WTC11 (cell line): ENCODE data around the gene TMEM158. TPM values are rescaled to one million over a fixed set of nuclear protein-coding genes. Genes with fewer than 3 reads are reported as not detected.

Experiments used
- ATAC-seq: fragments of 200-7000 bp; cut with Tn5 transposase; 2 replicates; pipeline ENCODE4 v1.10.0; 2021; ENCODE audit warnings: mild to moderate bottlenecking, moderate library complexity
- CTCF ChIA-PET: fragments of 300-600 bp; sonication (Branson Sonifier 250); formaldehyde crosslinking; loops from one replicate; lab custom pipeline; 2021; ENCODE audit warnings: antibody characterized with exemption; lab: Charles Lee
- POLR2A ChIA-PET: fragments of 350-600 bp; sonication (Branson Sonifier 250); formaldehyde crosslinking; loops from one replicate; lab custom pipeline; 2021; ENCODE audit warnings: antibody characterized with exemption; lab: Charles Lee
- DNase-seq: peaks from one replicate; pipeline ENCODE4 v3.0.0; 2021; ENCODE audit warnings: low spot score
- H3K27ac Mint-ChIP-seq: 2 replicates; pipeline ENCODE4 v1.8.0; 2021; ENCODE audit warnings: mixed read lengths
- H3K27me3 Mint-ChIP-seq: 2 replicates; pipeline ENCODE4 v1.8.0; 2021; ENCODE audit warnings: low read depth, mild to moderate bottlenecking, moderate library complexity, mixed read lengths
- H3K36me3 Mint-ChIP-seq: 2 replicates; pipeline ENCODE4 v1.8.0; 2021; ENCODE audit warnings: mixed read lengths
- H3K4me1 Mint-ChIP-seq: 2 replicates; pipeline ENCODE4 v1.8.0; 2022; ENCODE audit warnings: mixed read lengths
- H3K4me3 Mint-ChIP-seq: 2 replicates; pipeline ENCODE4 v1.8.0; 2021; ENCODE audit warnings: mild to moderate bottlenecking, moderate library complexity, mixed read lengths
- H3K9me3 Mint-ChIP-seq: 2 replicates; pipeline ENCODE4 v1.8.0; 2021; ENCODE audit warnings: mixed read lengths
- ATF1 ChIP-seq: sonication (generic); formaldehyde crosslinking; IDR thresholded peaks from 2 replicates; pipeline ENCODE4 v1.8.1; 2023; ENCODE audit warnings: mild to moderate bottlenecking, moderate library complexity, missing genetic modification reagents
- ATF2 ChIP-seq: sonication (generic); formaldehyde crosslinking; IDR thresholded peaks from 2 replicates; pipeline ENCODE4 v1.8.1; 2022; ENCODE audit warnings: low read depth, missing genetic modification reagents, borderline replicate concordance
- ATF3 ChIP-seq: sonication (generic); formaldehyde crosslinking; conservative IDR thresholded peaks from 2 replicates; pipeline ENCODE4 v1.8.1; 2022; ENCODE audit warnings: mild to moderate bottlenecking, missing genetic modification reagents
- CBFB ChIP-seq: sonication (generic); formaldehyde crosslinking; IDR thresholded peaks from 2 replicates; pipeline ENCODE4 v1.8.1; 2022; ENCODE audit warnings: mild to moderate bottlenecking, low read depth, missing genetic modification reagents
- CREB1 ChIP-seq: sonication (generic); formaldehyde crosslinking; IDR thresholded peaks from 2 replicates; pipeline ENCODE4 v1.8.0; 2023; ENCODE audit warnings: mild to moderate bottlenecking, missing genetic modification reagents
- CTCF ChIP-seq: fragments of 200-600 bp; IDR thresholded peaks from 2 replicates; pipeline ENCODE4 v1.8.0; 2022; ENCODE audit warnings: antibody characterized with exemption
- ETV6 ChIP-seq: sonication (generic); formaldehyde crosslinking; IDR thresholded peaks from 2 replicates; pipeline ENCODE4 v1.8.1; 2022; ENCODE audit warnings: mild to moderate bottlenecking, missing genetic modification reagents
- FOXP4 ChIP-seq: sonication (generic); formaldehyde crosslinking; IDR thresholded peaks from 2 replicates; pipeline ENCODE4 v1.8.0; 2022; ENCODE audit warnings: mild to moderate bottlenecking, missing genetic modification reagents
- GTF2I ChIP-seq: fragments of 250-450 bp; sonication (Bioruptor Pico); conservative IDR thresholded peaks from 2 replicates; pipeline ENCODE4 v1.4.0; 2021; ENCODE audit warnings: mild to moderate bottlenecking
- HMGA2 ChIP-seq: fragments of 250-450 bp; sonication (Bioruptor Pico); IDR thresholded peaks from 2 replicates; pipeline ENCODE4 v1.4.0; 2021; ENCODE audit warnings: mild to moderate bottlenecking, moderate library complexity
- IRF2 ChIP-seq: sonication (generic); formaldehyde crosslinking; IDR thresholded peaks from 2 replicates; pipeline ENCODE4 v1.8.0; 2022; ENCODE audit warnings: low read depth, missing genetic modification reagents, borderline replicate concordance
- JAZF1 ChIP-seq: fragments of 250-450 bp; sonication (Bioruptor Pico); IDR thresholded peaks from 2 replicates; pipeline ENCODE4 v1.9.0; 2021; ENCODE audit warnings: moderate library complexity, mild to moderate bottlenecking, inconsistent platforms
- KAT7 ChIP-seq: sonication (generic); formaldehyde crosslinking; IDR thresholded peaks from 2 replicates; pipeline ENCODE4 v1.8.1; 2023; ENCODE audit warnings: missing genetic modification reagents, mild to moderate bottlenecking, borderline replicate concordance
- NR1H2 ChIP-seq: sonication (generic); formaldehyde crosslinking; IDR thresholded peaks from 2 replicates; pipeline ENCODE4 v1.9.0; 2021; ENCODE audit warnings: mild to moderate bottlenecking, moderate library complexity, missing genetic modification reagents
- OVOL2 ChIP-seq: fragments of 250-450 bp; sonication (Bioruptor Pico); IDR thresholded peaks from 2 replicates; pipeline ENCODE4 v1.9.0; 2021; ENCODE audit warnings: mild to moderate bottlenecking, borderline replicate concordance
- ZNF121 ChIP-seq: sonication (generic); formaldehyde crosslinking; IDR thresholded peaks from 2 replicates; pipeline ENCODE4 v1.8.0; 2023; ENCODE audit warnings: missing genetic modification reagents
- ZNF232 ChIP-seq: sonication (generic); formaldehyde crosslinking; IDR thresholded peaks from 2 replicates; pipeline ENCODE4 v1.8.0; 2022; ENCODE audit warnings: mild to moderate bottlenecking, missing genetic modification reagents
- total RNA-seq: library from RNA; stranded (reverse); gene quantifications from 3 replicates; pipeline ENCODE4 v1.2.3, GENCODE V29; 2021
- TF ChIP-seq, protein P1 (sequence below): sonication (generic); formaldehyde crosslinking; IDR thresholded peaks from 2 replicates; pipeline ENCODE4 v1.8.1; 2023; ENCODE audit warnings: mild to moderate bottlenecking, missing genetic modification reagents
- TF ChIP-seq, protein P2 (sequence below): sonication (generic); formaldehyde crosslinking; IDR thresholded peaks from 2 replicates; pipeline ENCODE4 v1.8.0; 2023; ENCODE audit warnings: missing genetic modification reagents
- TF ChIP-seq, protein P3 (sequence below): sonication (generic); formaldehyde crosslinking; IDR thresholded peaks from 2 replicates; pipeline ENCODE4 v1.8.1; 2022; ENCODE audit warnings: mild to moderate bottlenecking, moderate library complexity, missing genetic modification reagents
- TF ChIP-seq, protein P4 (sequence below): fragments of 250-450 bp; sonication (Bioruptor Pico); IDR thresholded peaks from 2 replicates; pipeline ENCODE4 v1.8.0; 2021; ENCODE audit warnings: mild to moderate bottlenecking
- TF ChIP-seq, protein P5 (sequence below): sonication (generic); formaldehyde crosslinking; IDR thresholded peaks from 2 replicates; pipeline ENCODE4 v1.8.1; 2022; ENCODE audit warnings: missing genetic modification reagents, borderline replicate concordance

Gene TMEM158
- total RNA-seq, 1 experiment from 2014 or later: 17.9 TPM

DNA sequence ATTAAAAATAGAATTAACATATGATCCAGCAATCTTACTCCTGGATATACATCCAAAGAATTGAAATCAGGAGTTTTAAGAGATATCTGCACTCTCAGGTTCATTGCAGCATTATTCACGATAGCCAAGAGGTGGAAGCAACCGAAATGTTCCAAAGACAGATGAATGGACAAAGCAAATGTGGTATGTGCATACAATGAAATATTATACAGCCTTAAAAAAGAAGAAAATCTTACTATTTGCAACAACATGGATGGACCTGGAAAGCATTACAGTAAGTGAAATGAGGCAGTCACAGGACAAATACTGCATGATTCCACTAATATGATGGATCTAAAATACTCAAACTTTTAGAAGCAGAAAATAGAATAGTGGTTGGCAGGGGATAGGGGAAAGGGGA is 9.3 kb upstream of the TMEM158 start:
- ATAC-seq (no peak), DNase-seq (no peak)
- H3K27ac Mint-ChIP-seq: no peak overlapping the region
- peaks cover 19% of the 10 kb centered on the region for H3K9me3 Mint-ChIP-seq
- peaks cover 15% of the 10 kb centered on the region for H3K4me1 Mint-ChIP-seq
- H3K4me3 Mint-ChIP-seq: no peak overlapping the region
- no peaks in the 10 kb centered on the region; the same call in 1 of the 2 replicates for H3K36me3 Mint-ChIP-seq
- TF ChIP-seq ZNF121 (CRISPR knock-in tag) (no peak), FOXP4 (CRISPR knock-in tag) (no peak), CTCF (no peak), CBFB (CRISPR knock-in tag) (no peak), JAZF1 (CRISPR knock-in tag) (no peak), KAT7 (no peak), NR1H2 (CRISPR knock-in tag) (no peak), HMGA2 (CRISPR knock-in tag) (no peak), ZNF232 (CRISPR knock-in tag) (no peak), OVOL2 (CRISPR knock-in tag) (no peak), ATF2 (no peak), IRF2 (CRISPR knock-in tag) (no peak)
- TF ChIP-seq, protein P1, sequence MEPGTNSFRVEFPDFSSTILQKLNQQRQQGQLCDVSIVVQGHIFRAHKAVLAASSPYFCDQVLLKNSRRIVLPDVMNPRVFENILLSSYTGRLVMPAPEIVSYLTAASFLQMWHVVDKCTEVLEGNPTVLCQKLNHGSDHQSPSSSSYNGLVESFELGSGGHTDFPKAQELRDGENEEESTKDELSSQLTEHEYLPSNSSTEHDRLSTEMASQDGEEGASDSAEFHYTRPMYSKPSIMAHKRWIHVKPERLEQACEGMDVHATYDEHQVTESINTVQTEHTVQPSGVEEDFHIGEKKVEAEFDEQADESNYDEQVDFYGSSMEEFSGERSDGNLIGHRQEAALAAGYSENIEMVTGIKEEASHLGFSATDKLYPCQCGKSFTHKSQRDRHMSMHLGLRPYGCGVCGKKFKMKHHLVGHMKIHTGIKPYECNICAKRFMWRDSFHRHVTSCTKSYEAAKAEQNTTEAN (CRISPR knock-in tag): no peak
- TF ChIP-seq, protein P2, sequence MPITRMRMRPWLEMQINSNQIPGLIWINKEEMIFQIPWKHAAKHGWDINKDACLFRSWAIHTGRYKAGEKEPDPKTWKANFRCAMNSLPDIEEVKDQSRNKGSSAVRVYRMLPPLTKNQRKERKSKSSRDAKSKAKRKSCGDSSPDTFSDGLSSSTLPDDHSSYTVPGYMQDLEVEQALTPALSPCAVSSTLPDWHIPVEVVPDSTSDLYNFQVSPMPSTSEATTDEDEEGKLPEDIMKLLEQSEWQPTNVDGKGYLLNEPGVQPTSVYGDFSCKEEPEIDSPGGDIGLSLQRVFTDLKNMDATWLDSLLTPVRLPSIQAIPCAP (CRISPR knock-in tag): no peak
- POLR2A ChIA-PET: interaction anchor here (0.6 kb wide), 1 partner anchor 38 kb away, joined by 3 read pairs; no protein-coding TSS in a partner anchor
- CTCF ChIA-PET: no interaction called here
- H3K27me3 Mint-ChIP-seq: no peaks in the 10 kb centered on the region

DNA sequence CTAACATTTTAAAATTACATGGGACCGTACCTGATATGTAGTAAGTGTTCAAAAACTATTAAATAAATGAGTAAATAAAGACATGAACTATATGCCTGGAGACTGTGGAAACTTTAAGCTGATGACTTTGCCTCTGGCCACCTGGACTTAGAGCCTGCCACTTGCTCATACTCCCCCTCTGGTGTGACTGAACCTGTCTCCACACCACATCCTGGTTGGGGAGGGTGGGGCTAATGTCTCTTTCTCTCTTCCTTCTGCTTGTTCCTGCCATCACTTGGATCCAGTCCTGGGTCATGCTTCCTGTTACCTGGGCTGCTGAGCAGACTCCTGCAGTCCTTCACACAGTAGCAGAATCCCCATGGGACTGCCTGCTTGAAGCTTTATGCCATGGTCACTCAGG is 8.2 kb upstream of the TMEM158 start:
- CTCF ChIA-PET: interaction anchor here (1.3 kb wide), 1 partner anchor 24 kb away, joined by 4 read pairs; no protein-coding TSS in a partner anchor
- ATAC-seq (no peak; the same call in 1 of the 2 replicates), DNase-seq (no peak)
- Mint-ChIP-seq H3K27ac (no peak overlapping the region), H3K4me3 (no peak overlapping the region), H3K27me3 (no peaks in the 10 kb centered on the region), H3K9me3 (peaks cover 19% of the 10 kb centered on the region), H3K4me1 (peaks cover 9% of the 10 kb centered on the region), H3K36me3 (no peaks in the 10 kb centered on the region; the same call in 1 of the 2 replicates)
- POLR2A ChIA-PET: no interaction called here
- TF ChIP-seq ATF3 (CRISPR knock-in tag): no peak
- TF ChIP-seq, protein P3, sequence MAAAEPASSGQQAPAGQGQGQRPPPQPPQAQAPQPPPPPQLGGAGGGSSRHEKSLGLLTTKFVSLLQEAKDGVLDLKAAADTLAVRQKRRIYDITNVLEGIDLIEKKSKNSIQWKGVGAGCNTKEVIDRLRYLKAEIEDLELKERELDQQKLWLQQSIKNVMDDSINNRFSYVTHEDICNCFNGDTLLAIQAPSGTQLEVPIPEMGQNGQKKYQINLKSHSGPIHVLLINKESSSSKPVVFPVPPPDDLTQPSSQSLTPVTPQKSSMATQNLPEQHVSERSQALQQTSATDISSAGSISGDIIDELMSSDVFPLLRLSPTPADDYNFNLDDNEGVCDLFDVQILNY (CRISPR knock-in tag): no peak
- TF ChIP-seq ETV6 (CRISPR knock-in tag): no peak
- TF ChIP-seq, protein P4, sequence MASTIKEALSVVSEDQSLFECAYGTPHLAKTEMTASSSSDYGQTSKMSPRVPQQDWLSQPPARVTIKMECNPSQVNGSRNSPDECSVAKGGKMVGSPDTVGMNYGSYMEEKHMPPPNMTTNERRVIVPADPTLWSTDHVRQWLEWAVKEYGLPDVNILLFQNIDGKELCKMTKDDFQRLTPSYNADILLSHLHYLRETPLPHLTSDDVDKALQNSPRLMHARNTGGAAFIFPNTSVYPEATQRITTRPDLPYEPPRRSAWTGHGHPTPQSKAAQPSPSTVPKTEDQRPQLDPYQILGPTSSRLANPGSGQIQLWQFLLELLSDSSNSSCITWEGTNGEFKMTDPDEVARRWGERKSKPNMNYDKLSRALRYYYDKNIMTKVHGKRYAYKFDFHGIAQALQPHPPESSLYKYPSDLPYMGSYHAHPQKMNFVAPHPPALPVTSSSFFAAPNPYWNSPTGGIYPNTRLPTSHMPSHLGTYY (CRISPR knock-in tag): no peak
- TF ChIP-seq CREB1 (CRISPR knock-in tag): no peak
- no peak for TF ChIP-seq GTF2I (CRISPR knock-in tag)
- TF ChIP-seq ATF1: no peak
- TF ChIP-seq, protein P5, sequence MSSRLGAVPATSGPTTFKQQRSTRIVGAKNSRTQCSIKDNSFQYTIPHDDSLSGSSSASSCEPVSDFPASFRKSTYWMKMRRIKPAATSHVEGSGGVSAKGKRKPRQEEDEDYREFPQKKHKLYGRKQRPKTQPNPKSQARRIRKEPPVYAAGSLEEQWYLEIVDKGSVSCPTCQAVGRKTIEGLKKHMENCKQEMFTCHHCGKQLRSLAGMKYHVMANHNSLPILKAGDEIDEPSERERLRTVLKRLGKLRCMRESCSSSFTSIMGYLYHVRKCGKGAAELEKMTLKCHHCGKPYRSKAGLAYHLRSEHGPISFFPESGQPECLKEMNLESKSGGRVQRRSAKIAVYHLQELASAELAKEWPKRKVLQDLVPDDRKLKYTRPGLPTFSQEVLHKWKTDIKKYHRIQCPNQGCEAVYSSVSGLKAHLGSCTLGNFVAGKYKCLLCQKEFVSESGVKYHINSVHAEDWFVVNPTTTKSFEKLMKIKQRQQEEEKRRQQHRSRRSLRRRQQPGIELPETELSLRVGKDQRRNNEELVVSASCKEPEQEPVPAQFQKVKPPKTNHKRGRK (CRISPR knock-in tag): no peak
